Measurements from ENCODE around the gene BUD23.

DNA sequence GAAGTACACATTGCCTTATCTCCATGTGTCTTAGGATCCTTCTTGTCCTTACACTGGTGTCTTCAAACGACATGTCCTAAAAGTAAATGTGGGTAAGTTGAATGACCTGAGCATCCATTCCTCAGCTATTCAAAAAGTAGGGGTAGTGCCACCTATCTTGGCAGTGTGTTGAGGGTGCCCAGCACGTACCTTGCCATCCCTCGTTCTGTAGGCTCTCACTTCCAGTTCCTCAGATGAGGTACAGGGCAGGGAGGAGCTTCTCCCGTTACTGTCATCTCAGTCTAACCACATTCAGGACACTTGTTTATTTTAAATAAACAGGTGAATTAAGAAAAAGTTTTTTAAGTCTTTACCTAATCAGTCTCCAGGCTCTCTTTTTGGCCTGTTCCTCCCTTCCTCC lies 13.0 kb downstream of the BUD23 start:
- TF ChIP-seq, protein P1, sequence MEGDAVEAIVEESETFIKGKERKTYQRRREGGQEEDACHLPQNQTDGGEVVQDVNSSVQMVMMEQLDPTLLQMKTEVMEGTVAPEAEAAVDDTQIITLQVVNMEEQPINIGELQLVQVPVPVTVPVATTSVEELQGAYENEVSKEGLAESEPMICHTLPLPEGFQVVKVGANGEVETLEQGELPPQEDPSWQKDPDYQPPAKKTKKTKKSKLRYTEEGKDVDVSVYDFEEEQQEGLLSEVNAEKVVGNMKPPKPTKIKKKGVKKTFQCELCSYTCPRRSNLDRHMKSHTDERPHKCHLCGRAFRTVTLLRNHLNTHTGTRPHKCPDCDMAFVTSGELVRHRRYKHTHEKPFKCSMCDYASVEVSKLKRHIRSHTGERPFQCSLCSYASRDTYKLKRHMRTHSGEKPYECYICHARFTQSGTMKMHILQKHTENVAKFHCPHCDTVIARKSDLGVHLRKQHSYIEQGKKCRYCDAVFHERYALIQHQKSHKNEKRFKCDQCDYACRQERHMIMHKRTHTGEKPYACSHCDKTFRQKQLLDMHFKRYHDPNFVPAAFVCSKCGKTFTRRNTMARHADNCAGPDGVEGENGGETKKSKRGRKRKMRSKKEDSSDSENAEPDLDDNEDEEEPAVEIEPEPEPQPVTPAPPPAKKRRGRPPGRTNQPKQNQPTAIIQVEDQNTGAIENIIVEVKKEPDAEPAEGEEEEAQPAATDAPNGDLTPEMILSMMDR (IDR thresholded peaks at IDR 0.05), result no peak
- no peak for TF ChIP-seq POLR2A (IDR thresholded peaks at IDR 0.05)
